ENCODE results near the gene RAPGEF6. TPM values are rescaled to one million over a fixed set of nuclear protein-coding genes. Genes with fewer than 3 reads are reported as not detected.

The RAPGEF6 gene
- total and polyA plus RNA-seq, 7 donors, result 1.8 to 30.5 (median 16.1) TPM

- no peaks in the 10 kb centered on the region for H3K9me3 ChIP-seq
- no peak for DNase-seq
- intact Hi-C loops (cut with DNase I), result no loop called here
- WGBS, 2 donors, result 93% methylated on average over 1 of the region's 1 CpG
- H3K4me1 ChIP-seq, result peaks cover 0 to 50% (median 32%) of the 10 kb centered on the region in 4 donors
- TF ChIP-seq EP300 (IDR thresholded peaks at IDR 0.05) (no peak), POLR2A (IDR thresholded peaks at IDR 0.05) (no peak), CTCF (IDR thresholded peaks at IDR 0.05) (no peak), POLR2AphosphoS5 (IDR thresholded peaks at IDR 0.05) (no peak)
- no peak overlapping the region for H3K4me3 ChIP-seq
- H3K27ac ChIP-seq, result peak overlapping the region in 1 of 4 donors; percentile 73
- H3K36me3 ChIP-seq, result no peaks in the 10 kb centered on the region
- no peaks in the 10 kb centered on the region for H3K27me3 ChIP-seq
Observed at GRCh38 chr5:131533836-131534235, 101.2 kb downstream of the RAPGEF6 start.

GRCh38 chr5:131532031-131532640 lies 102.9 kb downstream of the RAPGEF6 start:
- peak overlapping the region; percentile 7 to 41 (median 31) for H3K4me3 ChIP-seq
- no peaks in the 10 kb centered on the region for H3K27me3 ChIP-seq

GRCh38 chr5:131530706-131531331 lies 104.2 kb downstream of the RAPGEF6 start:
- Histone ChIP-seq H3K4me3 (no peak overlapping the region), H3K4me1 (peaks cover 0 to 38% (median 26%) of the 10 kb centered on the region in 4 donors), H3K36me3 (no peaks in the 10 kb centered on the region), H3K27ac (peak overlapping the region in 3 of 4 donors; percentile 0 to 73 (median 59)), H3K27me3 (no peaks in the 10 kb centered on the region), H3K9me3 (no peaks in the 10 kb centered on the region)
- WGBS, 2 donors, result 50 to 83% methylated on average over 2 of the region's 2 CpGs
- intact Hi-C loops (cut with DNase I), result no loop called here
- DNase-seq, result no peak
- TF ChIP-seq POLR2AphosphoS5 (IDR thresholded peaks at IDR 0.05) (no peak), CTCF (IDR thresholded peaks at IDR 0.05) (no peak), POLR2A (IDR thresholded peaks at IDR 0.05) (no peak), EP300 (IDR thresholded peaks at IDR 0.05) (no peak)

More at GRCh38 chr5:131532031-131532640, 102.9 kb downstream of the RAPGEF6 start:
- WGBS, 2 donors, result 36 to 77% methylated on average over 6 of the region's 6 CpGs
- DNase-seq, result no peak
- intact Hi-C loops (cut with DNase I), result no loop called here
- TF ChIP-seq POLR2AphosphoS5 (IDR thresholded peaks at IDR 0.05) (no peak), CTCF (IDR thresholded peaks at IDR 0.05) (no peak), POLR2A (IDR thresholded peaks at IDR 0.05) (no peak), EP300 (IDR thresholded peaks at IDR 0.05) (no peak)
- H3K4me1 ChIP-seq, result peaks cover 0 to 50% (median 32%) of the 10 kb centered on the region in 4 donors
- no peaks in the 10 kb centered on the region for H3K36me3 ChIP-seq
- no peaks in the 10 kb centered on the region for H3K9me3 ChIP-seq
- H3K27ac ChIP-seq, result peak overlapping the region; percentile 44 to 73 (median 52)

GRCh38 chr5:131528682-131529081 lies 106.3 kb downstream of the RAPGEF6 start:
- no peaks in the 10 kb centered on the region for H3K9me3 ChIP-seq
- H3K4me3 ChIP-seq, result no peak overlapping the region
- no peak for TF ChIP-seq EP300 (IDR thresholded peaks at IDR 0.05)
- no peak for TF ChIP-seq POLR2A (IDR thresholded peaks at IDR 0.05)
- no peak for TF ChIP-seq CTCF (IDR thresholded peaks at IDR 0.05)
- no peak for TF ChIP-seq POLR2AphosphoS5 (IDR thresholded peaks at IDR 0.05)
- H3K36me3 ChIP-seq, result no peaks in the 10 kb centered on the region
- intact Hi-C loops (cut with DNase I), result no loop called here
- no peaks in the 10 kb centered on the region for H3K27me3 ChIP-seq
- no peak overlapping the region for H3K27ac ChIP-seq
- no peak for DNase-seq
- peaks cover 0 to 28% (median 24%) of the 10 kb centered on the region in 4 donors for H3K4me1 ChIP-seq
